Right lobe of liver (tissue), 4 donors: ENCODE measurements around the gene SNX10.

Source experiments
- POLR2A ChIP-seq: fragments of 450-650 bp; IDR thresholded peaks from one replicate; pipeline ENCODE4 v1.6.1; 2017; ENCODE audit warnings: antibody characterized with exemption, mild to moderate bottlenecking
- TF ChIP-seq, protein P1 (sequence below), 4 donors: fragments of 200-600 bp in 3 of 4; fragments of 450-650 bp in 1 of 4; IDR thresholded peaks; one replicate each; pipeline versions ENCODE4 v1.5.1 to v1.8.0; 2016 to 2022; ENCODE audit warnings: antibody characterized with exemption in 4 of 4, mild to moderate bottlenecking in 2 of 4
- donor health status: DM: no; HTN: no; CAD: no.
- donor health status: DM: no; HTN: no; CAD: no.
- donor health status: DM: no; HTN: yes; CAD: no.

DNA sequence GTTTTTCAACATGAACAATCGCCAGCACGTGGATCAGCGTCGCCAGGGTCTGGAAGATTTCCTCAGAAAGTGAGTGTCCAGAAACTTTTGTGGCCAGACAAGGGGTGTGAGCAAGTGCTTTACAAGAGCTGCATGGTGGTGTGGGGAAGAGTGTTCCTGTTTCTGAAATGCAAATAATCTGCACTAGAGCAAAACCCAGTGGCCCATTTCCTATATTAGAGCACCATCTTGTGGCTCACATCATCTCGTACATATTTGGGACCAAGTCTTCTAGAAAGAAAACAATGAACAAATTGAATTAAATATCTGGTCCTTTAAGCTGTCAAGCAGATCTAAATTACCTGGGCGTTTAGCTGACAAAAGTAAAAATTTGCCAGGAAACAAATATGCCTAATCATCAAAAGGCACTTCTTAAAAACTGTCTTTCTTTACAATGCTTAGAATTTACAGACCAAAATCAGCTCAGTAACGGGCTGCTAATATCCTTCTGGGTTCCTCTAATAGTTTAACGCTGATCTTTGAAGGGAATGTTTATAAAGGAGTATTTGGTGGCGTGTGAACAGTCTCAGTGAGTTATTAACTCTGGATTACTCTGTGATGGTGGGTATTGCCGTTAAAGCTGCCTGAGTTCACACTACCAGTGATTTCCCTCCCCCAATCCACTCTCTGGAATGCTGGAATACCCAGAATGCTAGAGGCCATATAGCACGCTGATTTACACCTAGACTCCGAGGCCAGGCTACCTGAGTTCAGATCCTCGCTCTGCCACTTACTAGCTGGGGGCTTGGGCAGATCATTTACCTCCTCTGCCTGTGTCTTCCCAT lies 73.6 kb downstream of the SNX10 start:
- peak; percentile 8 for TF ChIP-seq POLR2A
- TF ChIP-seq, protein P1, sequence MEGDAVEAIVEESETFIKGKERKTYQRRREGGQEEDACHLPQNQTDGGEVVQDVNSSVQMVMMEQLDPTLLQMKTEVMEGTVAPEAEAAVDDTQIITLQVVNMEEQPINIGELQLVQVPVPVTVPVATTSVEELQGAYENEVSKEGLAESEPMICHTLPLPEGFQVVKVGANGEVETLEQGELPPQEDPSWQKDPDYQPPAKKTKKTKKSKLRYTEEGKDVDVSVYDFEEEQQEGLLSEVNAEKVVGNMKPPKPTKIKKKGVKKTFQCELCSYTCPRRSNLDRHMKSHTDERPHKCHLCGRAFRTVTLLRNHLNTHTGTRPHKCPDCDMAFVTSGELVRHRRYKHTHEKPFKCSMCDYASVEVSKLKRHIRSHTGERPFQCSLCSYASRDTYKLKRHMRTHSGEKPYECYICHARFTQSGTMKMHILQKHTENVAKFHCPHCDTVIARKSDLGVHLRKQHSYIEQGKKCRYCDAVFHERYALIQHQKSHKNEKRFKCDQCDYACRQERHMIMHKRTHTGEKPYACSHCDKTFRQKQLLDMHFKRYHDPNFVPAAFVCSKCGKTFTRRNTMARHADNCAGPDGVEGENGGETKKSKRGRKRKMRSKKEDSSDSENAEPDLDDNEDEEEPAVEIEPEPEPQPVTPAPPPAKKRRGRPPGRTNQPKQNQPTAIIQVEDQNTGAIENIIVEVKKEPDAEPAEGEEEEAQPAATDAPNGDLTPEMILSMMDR (IDR thresholded peaks at IDR 0.05), result peak; percentile 72 to 89 (median 74)
